Right renal cortex interstitium (tissue), 3 donors: Measurements from ENCODE around the gene LRRK1. TPM values are rescaled to one million over a fixed set of nuclear protein-coding genes. Genes with fewer than 3 reads are reported as not detected.
"Not testable (repeated sequence)": the region's sequence is repeated elsewhere in the genome, so short reads cannot be mapped to it uniquely, and the experiment has no call there.

Experiments
- DNase-seq, 3 donors: peaks; one replicate each; pipeline ENCODE4 v3.0.0-alpha.2; 2013; ENCODE audit warnings: low read depth in 3 of 3, low spot score in 2 of 3
- polyA plus RNA-seq, 3 donors: library from polyadenylated mRNA; unstranded; fragments of 120-200 nt; gene quantifications; one replicate each; pipeline ENCODE4 v1.2.1, GENCODE V29; 2013; ENCODE audit not compliant: insufficient read length in 3 of 3

Gene LRRK1
- polyA plus RNA-seq, 3 donors, result 1.7 to 3.6 (median 3.1) TPM

GRCh38 chr15:101086394-101087171 is 167.4 kb downstream of the LRRK1 start:
- no peak for DNase-seq

- DNase-seq, result no peak
Observed at GRCh38 chr15:101087172-101087769, 168.1 kb downstream of the LRRK1 start.

- DNase-seq, result no peak
Observed at GRCh38 chr15:101088271-101088670, 169.1 kb downstream of the LRRK1 start.

- no peak for DNase-seq
Observed at GRCh38 chr15:101088788-101089578, 169.8 kb downstream of the LRRK1 start.

GRCh38 chr15:101089579-101090427 is 170.6 kb downstream of the LRRK1 start:
- DNase-seq, result no peak

- DNase-seq, result no peak
Observed at GRCh38 chr15:101090428-101090790, 171.3 kb downstream of the LRRK1 start.

GRCh38 chr15:101091080-101092017 is 172.2 kb downstream of the LRRK1 start:
- DNase-seq, result no peak

- DNase-seq, result no peak
Observed at GRCh38 chr15:101092156-101092866, 173.2 kb downstream of the LRRK1 start.

- DNase-seq, result no peak
Observed at GRCh38 chr15:101092867-101093202, 173.7 kb downstream of the LRRK1 start.

- no peak for DNase-seq
Observed at GRCh38 chr15:101093958-101094357, 174.8 kb downstream of the LRRK1 start.

GRCh38 chr15:101095796-101096406 is 176.7 kb downstream of the LRRK1 start:
- DNase-seq, result not testable (repeated sequence)

GRCh38 chr15:101097111-101097510 is 178.0 kb downstream of the LRRK1 start:
- no peak for DNase-seq

- DNase-seq, result no peak
Observed at GRCh38 chr15:101099183-101099582, 180.0 kb downstream of the LRRK1 start.

GRCh38 chr15:101100118-101100517 is 181.0 kb downstream of the LRRK1 start:
- DNase-seq, result no peak

GRCh38 chr15:101100593-101101442 is 181.7 kb downstream of the LRRK1 start:
- DNase-seq, result no peak

- DNase-seq, result no peak
Observed at GRCh38 chr15:101101676-101102075, 182.5 kb downstream of the LRRK1 start.

- DNase-seq, result no peak
Observed at GRCh38 chr15:101102746-101103145, 183.6 kb downstream of the LRRK1 start.

GRCh38 chr15:101103598-101103997 is 184.4 kb downstream of the LRRK1 start:
- no peak for DNase-seq
